ENCODE data around the gene MAN1C1.

MAN1C1 gene

DNA sequence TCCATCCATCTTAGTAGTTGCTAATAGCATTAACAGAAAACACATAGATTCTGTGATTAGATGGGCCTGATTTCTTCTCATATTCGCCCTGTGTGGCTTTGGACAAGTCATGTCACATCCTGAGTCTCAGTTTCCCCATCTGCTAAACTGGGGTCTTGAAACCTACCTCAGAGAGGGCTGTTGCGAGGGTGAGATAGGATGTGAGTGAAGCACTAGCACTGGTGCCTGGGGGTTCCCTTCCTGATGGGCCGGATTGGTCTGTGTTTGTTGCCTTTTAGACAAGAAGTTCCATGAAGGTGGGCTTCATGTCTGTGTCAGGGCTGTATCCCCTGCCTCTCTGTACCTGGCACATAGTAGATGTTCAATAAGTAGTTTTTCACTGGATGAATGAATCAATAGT lies 3.5 kb upstream of the MAN1C1 start:
- Histone ChIP-seq H3F3A (ENCODE audit: insufficient read depth) (peaks cover 7% of the 10 kb centered on the region; the same call in 1 of the 2 replicates), H3K36me3 (ENCODE audit: low read length) (no peaks in the 10 kb centered on the region), H3K27ac (ENCODE audit: low read depth, low read length) (no peak overlapping the region), H3K9ac (ENCODE audit: low read length) (no peak overlapping the region), H4K20me1 (ENCODE audit: low read depth, low read length) (no peaks in the 10 kb centered on the region), H3K4me3 (ENCODE audit: insufficient read depth, low read length, poor library complexity, severe bottlenecking) (no peak overlapping the region), H2AFZ (ENCODE audit: low read depth, low read length, severe bottlenecking) (no peak overlapping the region), H3K4me2 (ENCODE audit: low read depth, low read length, poor library complexity, severe bottlenecking) (no peak overlapping the region), H3K27me3 (ENCODE audit: low read length) (no peaks in the 10 kb centered on the region), H3K9me2 (replicated peaks; ENCODE audit: insufficient read depth, low read length) (no peaks in the 10 kb centered on the region), H3K9me3 (ENCODE audit: insufficient read depth, low read length) (no peaks in the 10 kb centered on the region), H3K79me2 (ENCODE audit: insufficient read depth, low read length) (no peaks in the 10 kb centered on the region)
- no peak for TF ChIP-seq EZH2phosphoT487 (conservative IDR thresholded peaks at IDR 0.05; ENCODE audit: low read length)
- TF ChIP-seq, protein P1, sequence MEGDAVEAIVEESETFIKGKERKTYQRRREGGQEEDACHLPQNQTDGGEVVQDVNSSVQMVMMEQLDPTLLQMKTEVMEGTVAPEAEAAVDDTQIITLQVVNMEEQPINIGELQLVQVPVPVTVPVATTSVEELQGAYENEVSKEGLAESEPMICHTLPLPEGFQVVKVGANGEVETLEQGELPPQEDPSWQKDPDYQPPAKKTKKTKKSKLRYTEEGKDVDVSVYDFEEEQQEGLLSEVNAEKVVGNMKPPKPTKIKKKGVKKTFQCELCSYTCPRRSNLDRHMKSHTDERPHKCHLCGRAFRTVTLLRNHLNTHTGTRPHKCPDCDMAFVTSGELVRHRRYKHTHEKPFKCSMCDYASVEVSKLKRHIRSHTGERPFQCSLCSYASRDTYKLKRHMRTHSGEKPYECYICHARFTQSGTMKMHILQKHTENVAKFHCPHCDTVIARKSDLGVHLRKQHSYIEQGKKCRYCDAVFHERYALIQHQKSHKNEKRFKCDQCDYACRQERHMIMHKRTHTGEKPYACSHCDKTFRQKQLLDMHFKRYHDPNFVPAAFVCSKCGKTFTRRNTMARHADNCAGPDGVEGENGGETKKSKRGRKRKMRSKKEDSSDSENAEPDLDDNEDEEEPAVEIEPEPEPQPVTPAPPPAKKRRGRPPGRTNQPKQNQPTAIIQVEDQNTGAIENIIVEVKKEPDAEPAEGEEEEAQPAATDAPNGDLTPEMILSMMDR (IDR thresholded peaks at IDR 0.05; ENCODE audit: insufficient read depth, low read length, poor library complexity, severe bottlenecking) = no peak

DNA sequence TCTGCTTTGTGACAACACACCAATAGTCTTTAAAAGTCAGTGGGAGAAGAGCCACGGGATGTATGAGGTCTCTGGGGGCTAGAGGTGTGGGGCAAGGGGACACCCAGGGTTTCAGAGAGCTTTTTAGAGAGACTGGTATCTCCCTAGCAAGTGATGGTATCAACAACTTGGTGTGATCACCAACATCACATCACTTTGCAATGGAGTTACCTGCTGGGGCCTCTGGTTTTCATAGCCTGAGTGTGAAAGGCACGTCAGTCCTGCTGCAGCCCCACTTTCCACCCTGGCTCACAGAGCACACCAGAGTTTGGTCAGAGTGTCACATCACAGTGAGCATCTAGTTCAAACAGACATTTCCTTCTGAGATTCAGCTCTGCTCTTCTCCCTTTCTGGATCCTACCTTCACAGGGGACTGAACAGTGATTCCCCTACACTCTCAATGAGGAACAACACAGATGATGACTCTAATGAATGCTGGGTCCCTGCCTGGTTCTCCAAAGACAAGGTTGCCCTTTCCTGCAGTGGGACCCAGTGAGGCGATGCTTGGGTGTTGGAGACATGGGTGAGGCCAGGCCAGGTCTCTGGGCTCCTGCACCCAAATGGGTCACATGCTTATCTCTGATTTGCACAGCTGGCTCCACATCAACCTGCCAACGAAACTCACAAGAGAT lies 2.0 kb upstream of the MAN1C1 start:
- no peak overlapping the region for H3K4me3 ChIP-seq (ENCODE audit: insufficient read depth, low read length, poor library complexity, severe bottlenecking)
- no peaks in the 10 kb centered on the region for H3K79me2 ChIP-seq (ENCODE audit: insufficient read depth, low read length)
- H3K9me3 ChIP-seq (ENCODE audit: insufficient read depth, low read length) = no peaks in the 10 kb centered on the region
- TF ChIP-seq, protein P1 (IDR thresholded peaks at IDR 0.05; ENCODE audit: insufficient read depth, low read length, poor library complexity, severe bottlenecking) = no peak
- TF ChIP-seq EZH2phosphoT487 (conservative IDR thresholded peaks at IDR 0.05; ENCODE audit: low read length) = no peak
- no peak overlapping the region for H3K4me2 ChIP-seq (ENCODE audit: low read depth, low read length, poor library complexity, severe bottlenecking)
- peaks cover 4% of the 10 kb centered on the region; the same call in 1 of the 2 replicates for H3F3A ChIP-seq (ENCODE audit: insufficient read depth)
- no peak overlapping the region for H2AFZ ChIP-seq (ENCODE audit: low read depth, low read length, severe bottlenecking)
- H3K27ac ChIP-seq (ENCODE audit: low read depth, low read length) = no peak overlapping the region
- no peaks in the 10 kb centered on the region for H4K20me1 ChIP-seq (ENCODE audit: low read depth, low read length)
- no peaks in the 10 kb centered on the region for H3K27me3 ChIP-seq (ENCODE audit: low read length)
- no peak overlapping the region for H3K9ac ChIP-seq (ENCODE audit: low read length)
- H3K36me3 ChIP-seq (ENCODE audit: low read length) = no peaks in the 10 kb centered on the region
- H3K9me2 ChIP-seq (replicated peaks; ENCODE audit: insufficient read depth, low read length) = no peaks in the 10 kb centered on the region

DNA sequence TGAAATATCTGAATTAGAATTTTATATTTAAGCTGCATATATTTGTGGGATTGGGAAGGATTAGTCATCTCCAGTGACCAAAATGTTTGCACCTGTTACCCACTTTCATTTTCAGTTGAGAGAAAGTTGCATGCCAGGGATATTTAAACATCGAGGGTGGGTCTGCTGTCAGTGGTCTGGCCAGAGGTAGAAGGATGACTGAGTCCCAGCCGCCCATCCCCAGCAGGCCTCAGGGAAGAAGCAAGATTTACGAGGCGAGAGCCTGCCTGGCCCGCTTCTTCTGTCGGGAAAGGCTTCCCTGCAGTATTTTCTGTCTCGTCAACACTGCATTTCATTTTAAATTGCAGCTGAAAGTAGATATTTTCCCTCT lies 1.4 kb upstream of the MAN1C1 start:
- no peaks in the 10 kb centered on the region for H3K27me3 ChIP-seq (ENCODE audit: low read length)
- H3K79me2 ChIP-seq (ENCODE audit: insufficient read depth, low read length) = no peaks in the 10 kb centered on the region
- no peak overlapping the region for H3K4me2 ChIP-seq (ENCODE audit: low read depth, low read length, poor library complexity, severe bottlenecking)
- no peaks in the 10 kb centered on the region for H3K36me3 ChIP-seq (ENCODE audit: low read length)
- no peak overlapping the region for H3K27ac ChIP-seq (ENCODE audit: low read depth, low read length)
- H3K4me3 ChIP-seq (ENCODE audit: insufficient read depth, low read length, poor library complexity, severe bottlenecking) = no peak overlapping the region
- TF ChIP-seq, protein P1 (IDR thresholded peaks at IDR 0.05; ENCODE audit: insufficient read depth, low read length, poor library complexity, severe bottlenecking) = no peak
- no peak for TF ChIP-seq EZH2phosphoT487 (conservative IDR thresholded peaks at IDR 0.05; ENCODE audit: low read length)
- H3F3A ChIP-seq (ENCODE audit: insufficient read depth) = peaks cover 4% of the 10 kb centered on the region; the same call in 1 of the 2 replicates
- no peak overlapping the region for H3K9ac ChIP-seq (ENCODE audit: low read length)
- H2AFZ ChIP-seq (ENCODE audit: low read depth, low read length, severe bottlenecking) = no peak overlapping the region
- no peaks in the 10 kb centered on the region for H3K9me3 ChIP-seq (ENCODE audit: insufficient read depth, low read length)
- no peaks in the 10 kb centered on the region for H3K9me2 ChIP-seq (replicated peaks; ENCODE audit: insufficient read depth, low read length)
- H4K20me1 ChIP-seq (ENCODE audit: low read depth, low read length) = no peaks in the 10 kb centered on the region
